Spinal cord (tissue), 10 donors: ENCODE results near the gene GTPBP6. TPM values are rescaled to one million over a fixed set of nuclear protein-coding genes. Genes with fewer than 3 reads are reported as not detected.
"Not testable (repeated sequence)": the region's sequence is repeated elsewhere in the genome, so short reads cannot be mapped to it uniquely, and the experiment has no call there.

Experiments
- DNase-seq, 6 donors: peaks; one replicate each; pipeline versions ENCODE4 v3.0.0 to v3.0.0-alpha.2; 2013 to 2015; ENCODE audit warnings: low spot score in 6 of 6, low read depth in 4 of 6
- H3K27ac ChIP-seq: one replicate; pipeline ENCODE4 v1.5.1; 2013; ENCODE audit warnings: low read depth, low read length, control low read depth
- H3K27me3 ChIP-seq: one replicate; pipeline ENCODE4 v1.6.1; 2013; ENCODE audit warnings: low read length; ENCODE audit not compliant: control insufficient read depth, insufficient read depth
- H3K36me3 ChIP-seq: one replicate; pipeline ENCODE4 v1.6.1; 2013; ENCODE audit warnings: low read length; ENCODE audit not compliant: control insufficient read depth, insufficient read depth
- H3K4me1 ChIP-seq: one replicate; pipeline ENCODE4 v1.6.1; 2013; ENCODE audit warnings: low read length; ENCODE audit not compliant: control insufficient read depth, insufficient read depth
- H3K4me3 ChIP-seq: one replicate; pipeline ENCODE4 v1.5.1; 2013; ENCODE audit warnings: low read depth, low read length, control low read depth
- H3K9me3 ChIP-seq: one replicate; pipeline ENCODE4 v1.6.1; 2013; ENCODE audit warnings: low read length; ENCODE audit not compliant: control insufficient read depth, insufficient read depth
- WGBS: methylation state at CpG from one replicate; pipeline ENCODE4 v1.1.5; 2013; ENCODE audit warnings: missing lambda C conversion rate; ENCODE audit not compliant: insufficient coverage; 5-methylcytosine and 5-hydroxymethylcytosine counted together
- polyA plus RNA-seq, 2 donors: library from polyadenylated mRNA; unstranded; fragments of 120-200 nt; gene quantifications; one replicate each; pipeline ENCODE4 v1.2.1, GENCODE V29; 2013; ENCODE audit not compliant: insufficient read length in 2 of 2
- total RNA-seq, 2 donors: library from RNA; depleted of rRNA in 1 of 2; stranded (reverse); fragments of 120-200 nt in 1 of 2; fragments of >200 nt in 1 of 2; gene quantifications; one replicate each; pipeline versions ENCODE4 v1.2.3 to v1.2.4, GENCODE V29; 2013 to 2014
- donor health status: healthy.

GTPBP6 gene
- total and polyA plus RNA-seq, 4 donors = 10.8 to 88.3 (median 47.7) TPM

GRCh38 chrX:331151-331824 lies 12.7 kb upstream of the GTPBP6 start:
- no peaks in the 10 kb centered on the region for H3K9me3 ChIP-seq
- peaks cover 14% of the 10 kb centered on the region for H3K4me1 ChIP-seq
- peaks cover 14% of the 10 kb centered on the region for H3K27me3 ChIP-seq
- 13% methylated on average over 51 of the region's 51 CpGs for WGBS
- H3K4me3 ChIP-seq = no peak overlapping the region
- H3K36me3 ChIP-seq = peaks cover 59% of the 10 kb centered on the region
- H3K27ac ChIP-seq = no peak overlapping the region
- peak in 2 of 6 donors; percentile 28 to 55 for DNase-seq

DNA sequence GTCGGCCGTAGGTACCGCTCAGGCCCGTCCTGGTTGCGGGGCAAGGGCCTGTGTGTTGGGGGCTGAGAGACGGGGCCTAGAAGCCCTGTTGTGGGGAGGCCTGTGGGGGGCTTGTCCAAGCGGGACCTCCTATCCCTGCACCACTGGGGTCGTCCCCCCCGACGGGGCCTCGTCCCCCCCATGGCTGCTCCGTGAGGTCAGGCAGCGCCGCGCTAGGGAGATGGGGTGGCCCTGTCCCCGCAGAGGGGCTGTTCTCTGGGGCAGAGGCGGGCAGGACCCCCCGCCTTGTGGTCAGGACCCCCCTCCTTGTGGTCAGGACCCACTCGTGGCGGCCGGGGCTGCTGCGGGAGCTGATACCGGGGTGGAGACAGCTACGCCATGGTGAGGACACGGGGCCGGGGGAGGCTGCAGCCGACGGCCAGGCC lies 12.1 kb upstream of the GTPBP6 start:
- DNase-seq = no peak
- 30% methylated on average over 23 of the region's 28 CpGs for WGBS
- H3K36me3 ChIP-seq = peaks cover 53% of the 10 kb centered on the region
- H3K27ac ChIP-seq = no peak overlapping the region
- H3K4me3 ChIP-seq = no peak overlapping the region
- H3K9me3 ChIP-seq = no peaks in the 10 kb centered on the region
- peaks cover 14% of the 10 kb centered on the region for H3K4me1 ChIP-seq
- peaks cover 14% of the 10 kb centered on the region for H3K27me3 ChIP-seq

DNA sequence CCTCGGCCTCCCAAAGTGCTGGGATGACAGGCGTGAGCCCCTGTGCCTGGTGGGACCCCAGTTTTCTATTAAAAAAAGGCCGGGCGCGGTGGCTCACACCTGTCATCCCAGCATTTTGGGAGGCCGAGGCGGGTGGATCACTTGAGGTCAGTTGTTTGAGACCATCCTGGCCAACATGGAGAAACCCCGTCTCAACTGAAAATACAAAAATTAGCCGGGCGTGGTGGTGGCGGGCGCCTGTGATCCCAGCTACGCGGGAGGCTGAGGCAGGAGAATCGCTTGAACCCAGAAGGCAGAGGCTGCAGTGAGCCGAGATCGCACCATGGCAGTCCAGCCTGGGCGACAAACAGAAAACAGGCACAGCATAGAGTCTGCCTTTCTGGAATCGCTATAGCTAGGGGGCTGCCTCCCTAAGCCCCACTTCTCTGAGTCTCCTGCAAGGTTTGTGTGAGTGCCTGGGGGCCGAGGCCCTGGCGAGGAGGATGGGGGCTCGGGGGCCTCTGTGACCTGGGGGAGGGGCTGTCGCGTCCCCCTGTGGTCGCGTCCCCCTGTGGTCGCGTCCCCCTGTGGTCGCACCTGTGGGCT lies 11.6 kb upstream of the GTPBP6 start:
- Histone ChIP-seq H3K27me3 (peaks cover 14% of the 10 kb centered on the region), H3K36me3 (peaks cover 48% of the 10 kb centered on the region), H3K4me1 (peaks cover 14% of the 10 kb centered on the region)
- H3K9me3 ChIP-seq, H3K4me3 ChIP-seq, H3K27ac ChIP-seq, DNase-seq: not testable (repeated sequence)
- WGBS = 89% methylated on average over 23 of the region's 29 CpGs

DNA sequence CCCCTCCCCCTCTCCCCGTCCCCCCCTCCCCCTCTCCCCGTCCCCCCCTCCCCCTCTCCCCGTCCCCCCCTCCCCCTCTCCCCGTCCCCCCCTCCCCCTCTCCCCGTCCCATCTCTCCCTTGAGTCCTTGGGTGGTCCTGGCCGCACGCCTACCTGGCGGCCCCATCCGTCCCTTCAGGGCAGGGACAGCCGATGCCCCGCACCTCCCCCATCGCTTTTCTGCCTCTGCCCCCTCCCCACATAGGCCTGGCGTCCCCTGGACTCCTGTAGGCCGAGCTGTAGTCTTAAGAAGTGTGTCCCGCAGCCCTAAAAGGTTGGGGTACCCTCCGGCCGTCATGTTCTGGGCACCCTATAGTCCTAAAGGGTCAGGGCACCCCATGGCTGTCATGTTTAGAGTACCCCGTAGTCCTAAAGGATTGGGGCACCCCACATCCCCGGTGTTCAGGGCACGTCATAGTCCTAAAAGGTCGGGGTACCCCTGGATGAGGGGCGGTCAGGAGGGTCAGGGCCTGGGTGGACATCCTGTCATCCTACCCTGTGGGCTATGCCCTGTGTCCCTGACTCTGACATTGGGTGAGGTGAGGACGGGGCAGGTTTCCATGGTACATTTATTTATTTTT lies 10.8 kb upstream of the GTPBP6 start:
- WGBS = 87% methylated on average over 16 of the region's 23 CpGs
- Histone ChIP-seq H3K27me3 (peaks cover 14% of the 10 kb centered on the region), H3K27ac (no peak overlapping the region), H3K9me3 (no peaks in the 10 kb centered on the region), H3K4me1 (peaks cover 14% of the 10 kb centered on the region), H3K36me3 (peaks cover 40% of the 10 kb centered on the region), H3K4me3 (no peak overlapping the region)
- DNase-seq = no peak

DNA sequence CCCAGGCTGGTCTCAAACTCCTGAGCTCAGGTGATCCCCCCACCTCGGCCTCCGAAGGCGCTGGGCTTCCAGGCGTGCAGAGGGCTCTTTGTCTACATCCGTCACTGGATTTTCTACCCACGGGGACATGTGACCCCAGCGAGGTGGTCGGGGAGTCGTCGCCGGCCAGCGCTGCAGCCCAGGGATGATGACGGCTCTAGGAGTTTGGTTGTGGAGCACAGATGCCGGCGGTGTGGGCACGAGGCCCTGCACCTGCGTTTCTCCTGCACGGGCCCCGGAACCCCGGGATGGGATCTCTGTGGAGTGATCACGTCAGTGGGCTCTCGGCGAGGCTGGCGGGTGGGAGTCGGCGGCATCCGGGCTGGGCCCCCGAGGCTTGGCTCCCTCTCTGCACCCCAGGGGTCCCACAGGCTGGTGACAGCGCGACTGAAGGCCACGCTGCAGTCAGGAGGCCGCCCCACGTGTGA lies 9.1 kb upstream of the GTPBP6 start:
- no peak overlapping the region for H3K4me3 ChIP-seq
- 89% methylated on average over 28 of the region's 33 CpGs for WGBS
- peaks cover 14% of the 10 kb centered on the region for H3K27me3 ChIP-seq
- H3K9me3 ChIP-seq = no peaks in the 10 kb centered on the region
- no peak for DNase-seq
- peaks cover 24% of the 10 kb centered on the region for H3K4me1 ChIP-seq
- H3K27ac ChIP-seq = no peak overlapping the region
- H3K36me3 ChIP-seq = peaks cover 23% of the 10 kb centered on the region

GRCh38 chrX:324664-325063 lies 6.1 kb upstream of the GTPBP6 start:
- not testable (repeated sequence) for H3K36me3 ChIP-seq, H3K4me3 ChIP-seq, DNase-seq, H3K9me3 ChIP-seq, H3K27ac ChIP-seq, H3K27me3 ChIP-seq
- peaks cover 24% of the 10 kb centered on the region for H3K4me1 ChIP-seq
- WGBS = 96% methylated on average over 14 of the region's 14 CpGs

DNA sequence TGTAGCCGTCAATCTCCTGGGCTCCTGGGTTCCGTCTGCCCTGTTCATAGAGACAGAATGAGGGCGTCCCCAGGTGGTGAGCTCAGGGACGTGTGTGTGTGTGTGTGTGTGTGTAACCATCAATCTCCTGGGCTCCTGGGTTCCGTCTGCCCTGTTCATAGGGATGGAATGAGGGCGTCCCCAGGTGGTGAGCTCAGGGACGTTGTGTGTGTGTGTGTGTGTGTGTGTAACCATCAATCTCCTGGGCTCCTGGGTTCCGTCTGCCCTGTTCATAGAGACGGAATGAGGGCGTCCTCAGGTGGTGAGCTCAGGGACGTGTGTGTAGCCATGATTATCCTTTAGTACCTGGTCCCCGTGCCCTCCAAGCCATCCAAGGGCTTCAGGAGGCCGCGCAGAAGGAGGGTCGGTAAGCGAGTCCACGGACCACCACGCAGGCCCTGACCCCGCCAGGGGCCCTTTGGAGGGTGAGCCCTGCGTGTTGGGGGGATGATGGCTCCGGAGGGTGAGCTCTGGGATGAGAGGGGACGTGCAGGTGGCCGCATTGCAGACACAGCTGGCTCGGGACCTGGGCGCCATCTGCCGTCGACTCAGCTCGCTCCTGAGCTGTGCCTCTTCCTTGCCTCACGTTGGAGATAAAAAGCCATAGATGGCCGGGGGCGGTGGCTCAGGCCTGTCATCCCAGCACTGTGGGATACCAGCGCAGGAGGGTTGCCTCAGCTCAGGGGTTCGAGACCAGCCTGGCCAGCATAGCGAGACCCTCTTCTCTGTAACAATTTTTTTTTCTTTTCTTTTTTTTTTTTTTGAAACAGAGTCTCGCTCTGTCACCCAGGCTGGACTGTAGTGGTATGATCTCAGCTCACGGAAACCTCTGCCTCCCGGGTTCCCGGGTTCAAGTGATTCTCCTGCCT lies 5.4 kb upstream of the GTPBP6 start:
- WGBS = 71% methylated on average over 28 of the region's 38 CpGs
- Histone ChIP-seq H3K4me1 (peaks cover 26% of the 10 kb centered on the region), H3K36me3 (peaks cover 4% of the 10 kb centered on the region), H3K27ac (no peak overlapping the region), H3K4me3 (no peak overlapping the region), H3K27me3 (no peaks in the 10 kb centered on the region), H3K9me3 (no peaks in the 10 kb centered on the region)
- DNase-seq = peak in 2 of 6 donors; percentile 74 to 80

DNA sequence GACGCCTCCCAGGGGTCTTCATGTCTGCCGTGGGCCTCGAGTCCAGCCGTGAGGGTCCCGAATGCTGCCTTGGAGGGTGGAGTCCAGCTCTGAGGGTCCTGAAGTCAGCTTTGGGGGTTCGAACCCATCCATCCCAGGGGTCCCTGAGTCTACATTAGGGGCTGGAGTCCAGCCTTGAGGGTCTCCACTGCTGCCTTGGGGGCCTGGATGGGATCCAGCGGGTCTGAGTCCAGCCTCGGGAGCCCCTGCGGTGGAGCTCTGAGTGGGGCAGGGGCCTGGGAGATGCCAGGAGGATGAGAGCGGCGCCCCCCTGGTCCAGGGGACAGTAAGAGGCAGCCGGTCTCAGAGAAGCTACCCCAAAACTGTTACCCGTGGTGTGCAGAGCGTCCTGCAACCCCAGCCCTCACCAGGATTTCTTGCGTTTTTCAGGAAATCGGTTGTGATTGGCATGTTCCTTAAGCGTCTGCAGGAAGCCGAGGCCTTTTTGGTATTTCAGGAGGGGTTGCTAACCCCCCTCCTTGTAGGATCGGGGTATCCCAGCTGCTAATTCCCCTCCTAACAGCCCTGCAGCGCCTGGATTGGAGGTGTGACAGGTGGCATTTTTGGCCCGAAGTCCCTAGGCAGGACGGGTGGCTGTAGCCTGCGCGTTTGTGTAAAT lies 1.7 kb upstream of the GTPBP6 start:
- 8% methylated on average over 16 of the region's 24 CpGs for WGBS
- peaks cover 16% of the 10 kb centered on the region for H3K36me3 ChIP-seq
- DNase-seq = peak in 2 of 6 donors; percentile 45 to 46
- H3K27me3 ChIP-seq = no peaks in the 10 kb centered on the region
- no peak overlapping the region for H3K27ac ChIP-seq
- peak overlapping the region; percentile 84 for H3K4me3 ChIP-seq
- peaks cover 41% of the 10 kb centered on the region for H3K4me1 ChIP-seq
- H3K9me3 ChIP-seq = no peaks in the 10 kb centered on the region
